Measurements from ENCODE around the gene IL13.
A peak's percentile ranks its signal among the peaks of the same experiment; 100 is the strongest.

The IL13 gene

DNA sequence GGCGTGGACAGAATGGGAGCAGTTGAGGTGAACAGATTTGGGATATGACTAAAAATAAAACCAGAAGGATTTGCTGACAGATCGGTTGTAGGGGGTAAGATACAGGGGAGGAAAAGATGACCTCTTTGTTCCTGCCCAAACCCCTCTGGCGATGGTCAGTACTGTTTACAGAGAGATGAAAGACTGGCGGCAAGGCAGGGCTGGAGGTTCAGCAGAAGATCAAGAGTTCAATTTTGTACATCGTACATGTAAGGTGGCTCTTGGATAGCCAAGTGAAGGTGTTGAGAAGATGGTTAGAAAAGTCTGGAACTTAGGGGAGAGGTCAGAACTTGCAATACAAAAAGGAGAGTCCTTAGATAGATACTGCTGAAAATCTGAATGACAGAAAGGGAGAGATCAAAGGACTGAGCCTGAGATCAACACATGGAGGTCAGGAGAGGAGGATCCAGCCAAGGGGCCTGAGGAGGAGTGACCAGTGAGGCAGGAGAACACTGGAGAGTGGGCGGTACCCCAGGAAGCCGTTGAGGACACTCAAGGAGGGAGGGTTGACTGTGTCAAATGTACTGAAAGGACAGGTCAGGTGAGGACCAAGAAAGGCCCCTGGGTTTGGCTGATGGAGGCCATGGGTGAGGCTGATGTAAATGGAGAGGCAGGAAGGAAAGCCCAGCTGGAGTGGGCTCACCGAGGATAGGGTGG, 23.0 kb downstream of the IL13 start:
- Histone ChIP-seq H3K27ac (ENCODE audit: low read depth, low read length) (no peak overlapping the region), H3K27me3 (ENCODE audit: control insufficient read depth, low read length) (no peaks in the 10 kb centered on the region), H4K20me1 (ENCODE audit: control insufficient read depth, insufficient read depth, low read depth, low read length) (no peaks in the 10 kb centered on the region), H3K9me2 (replicated peaks; ENCODE audit: control insufficient read depth, low read length) (no peaks in the 10 kb centered on the region), H3K36me3 (ENCODE audit: control insufficient read depth, low read length) (no peaks in the 10 kb centered on the region), H3F3A (ENCODE audit: control insufficient read depth, insufficient read depth) (no peaks in the 10 kb centered on the region), H3K4me2 (ENCODE audit: low read length) (peak overlapping the region; percentile 32), H3K9me3 (ENCODE audit: control insufficient read depth, insufficient read depth, low read length) (no peaks in the 10 kb centered on the region), H3K4me1 (ENCODE audit: control insufficient read depth, low read length) (peaks cover 31% of the 10 kb centered on the region), H3K79me2 (ENCODE audit: control insufficient read depth, low read length) (no peaks in the 10 kb centered on the region), H3K4me3 (ENCODE audit: low read length) (no peak overlapping the region)
- TF ChIP-seq CTCF (IDR thresholded peaks at IDR 0.05; ENCODE audit: low read depth, low read length, poor library complexity, severe bottlenecking) (no peak), EZH2phosphoT487 (IDR thresholded peaks at IDR 0.05; ENCODE audit: borderline replicate concordance, low read length) (no peak)

DNA sequence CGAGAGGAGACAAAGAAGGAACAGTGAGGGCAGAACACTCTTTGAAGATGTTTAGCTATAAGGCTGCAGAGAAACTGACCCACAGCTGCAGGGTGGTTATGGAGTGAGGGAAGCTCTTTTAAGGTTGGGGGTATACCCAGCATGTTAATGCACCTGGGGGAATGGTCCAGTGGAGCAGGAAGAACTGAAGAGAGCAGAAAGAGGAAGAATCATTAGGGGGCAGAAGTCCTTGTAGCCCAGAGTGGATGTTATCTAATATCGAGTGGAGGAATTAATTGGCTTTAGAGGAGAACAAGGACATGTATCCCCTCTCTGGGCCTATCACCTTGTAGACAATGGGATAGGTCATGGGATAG, 23.5 kb downstream of the IL13 start:
- H3K4me3 ChIP-seq (ENCODE audit: low read length): no peak overlapping the region
- no peaks in the 10 kb centered on the region for H3K36me3 ChIP-seq (ENCODE audit: control insufficient read depth, low read length)
- H3F3A ChIP-seq (ENCODE audit: control insufficient read depth, insufficient read depth): no peaks in the 10 kb centered on the region
- no peaks in the 10 kb centered on the region for H4K20me1 ChIP-seq (ENCODE audit: control insufficient read depth, insufficient read depth, low read depth, low read length)
- peak overlapping the region; percentile 32 for H3K4me2 ChIP-seq (ENCODE audit: low read length)
- H3K4me1 ChIP-seq (ENCODE audit: control insufficient read depth, low read length): peaks cover 31% of the 10 kb centered on the region
- H3K27ac ChIP-seq (ENCODE audit: low read depth, low read length): no peak overlapping the region
- H3K79me2 ChIP-seq (ENCODE audit: control insufficient read depth, low read length): no peaks in the 10 kb centered on the region
- TF ChIP-seq CTCF (IDR thresholded peaks at IDR 0.05; ENCODE audit: low read depth, low read length, poor library complexity, severe bottlenecking) (peak; percentile 23), EZH2phosphoT487 (IDR thresholded peaks at IDR 0.05; ENCODE audit: borderline replicate concordance, low read length) (no peak)
- no peaks in the 10 kb centered on the region for H3K27me3 ChIP-seq (ENCODE audit: control insufficient read depth, low read length)
- H3K9me2 ChIP-seq (replicated peaks; ENCODE audit: control insufficient read depth, low read length): no peaks in the 10 kb centered on the region
- H3K9me3 ChIP-seq (ENCODE audit: control insufficient read depth, insufficient read depth, low read length): no peaks in the 10 kb centered on the region

DNA sequence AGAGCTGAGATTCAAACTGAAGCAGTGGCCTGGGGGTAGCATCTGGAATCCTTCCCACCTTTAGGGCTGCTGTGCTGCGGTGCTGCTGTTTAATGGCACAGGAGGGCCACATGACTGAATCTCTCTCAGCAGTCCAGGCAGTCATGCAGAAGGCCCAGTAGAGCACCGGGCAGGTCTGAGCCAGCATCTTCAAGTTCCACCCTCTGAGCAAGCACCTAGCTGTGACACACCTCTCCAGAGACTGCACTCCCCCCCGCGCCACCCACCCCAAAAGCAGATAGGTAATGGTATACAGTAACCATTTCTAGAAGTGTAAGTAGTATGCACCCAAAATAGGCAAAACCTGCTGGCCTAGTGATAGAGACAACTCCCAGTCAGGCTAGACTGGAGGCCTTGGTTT, 24.0 kb downstream of the IL13 start:
- Histone ChIP-seq H3K36me3 (ENCODE audit: control insufficient read depth, low read length) (no peaks in the 10 kb centered on the region), H4K20me1 (ENCODE audit: control insufficient read depth, insufficient read depth, low read depth, low read length) (no peaks in the 10 kb centered on the region), H3F3A (ENCODE audit: control insufficient read depth, insufficient read depth) (no peaks in the 10 kb centered on the region), H3K27me3 (ENCODE audit: control insufficient read depth, low read length) (no peaks in the 10 kb centered on the region), H3K4me1 (ENCODE audit: control insufficient read depth, low read length) (peaks cover 31% of the 10 kb centered on the region), H3K9me2 (replicated peaks; ENCODE audit: control insufficient read depth, low read length) (no peaks in the 10 kb centered on the region), H3K9me3 (ENCODE audit: control insufficient read depth, insufficient read depth, low read length) (no peaks in the 10 kb centered on the region), H3K4me3 (ENCODE audit: low read length) (no peak overlapping the region), H3K4me2 (ENCODE audit: low read length) (peak overlapping the region; percentile 32; the same call in 1 of the 2 replicates), H3K79me2 (ENCODE audit: control insufficient read depth, low read length) (no peaks in the 10 kb centered on the region), H3K27ac (ENCODE audit: low read depth, low read length) (no peak overlapping the region)
- TF ChIP-seq EZH2phosphoT487 (IDR thresholded peaks at IDR 0.05; ENCODE audit: borderline replicate concordance, low read length): no peak
- no peak for TF ChIP-seq CTCF (IDR thresholded peaks at IDR 0.05; ENCODE audit: low read depth, low read length, poor library complexity, severe bottlenecking)
